Fibroblast of the aortic adventitia (primary cell): Measurements from ENCODE around the gene RMND5B. TPM values are rescaled to one million over a fixed set of nuclear protein-coding genes. Genes with fewer than 3 reads are reported as not detected.

Experiments
- DNase-seq: peaks from one replicate; pipeline ENCODE4 v3.0.0-alpha.2; 2010; ENCODE audit warnings: low read depth
- H3K4me3 ChIP-seq: 2 replicates; pipeline ENCODE4 v1.5.1; 2011; ENCODE audit warnings: low read depth, mild to moderate bottlenecking, control low read depth, low read length, moderate library complexity
- total RNA-seq: library from RNA; depleted of rRNA; stranded (reverse); fragments of >200 nt; gene quantifications from 2 replicates; pipeline ENCODE4 v1.2.3, GENCODE V29; 2012; ENCODE audit warnings: low replicate concordance
- TF ChIP-seq, protein P1 (sequence below): IDR thresholded peaks from 2 replicates; pipeline ENCODE4 v1.5.1; 2011; ENCODE audit warnings: mild to moderate bottlenecking, low read length, control low read depth, inconsistent platforms; ENCODE audit not compliant: insufficient read depth

RMND5B gene
- total RNA-seq, 1 donor: 25.8 TPM

- TF ChIP-seq, protein P1, sequence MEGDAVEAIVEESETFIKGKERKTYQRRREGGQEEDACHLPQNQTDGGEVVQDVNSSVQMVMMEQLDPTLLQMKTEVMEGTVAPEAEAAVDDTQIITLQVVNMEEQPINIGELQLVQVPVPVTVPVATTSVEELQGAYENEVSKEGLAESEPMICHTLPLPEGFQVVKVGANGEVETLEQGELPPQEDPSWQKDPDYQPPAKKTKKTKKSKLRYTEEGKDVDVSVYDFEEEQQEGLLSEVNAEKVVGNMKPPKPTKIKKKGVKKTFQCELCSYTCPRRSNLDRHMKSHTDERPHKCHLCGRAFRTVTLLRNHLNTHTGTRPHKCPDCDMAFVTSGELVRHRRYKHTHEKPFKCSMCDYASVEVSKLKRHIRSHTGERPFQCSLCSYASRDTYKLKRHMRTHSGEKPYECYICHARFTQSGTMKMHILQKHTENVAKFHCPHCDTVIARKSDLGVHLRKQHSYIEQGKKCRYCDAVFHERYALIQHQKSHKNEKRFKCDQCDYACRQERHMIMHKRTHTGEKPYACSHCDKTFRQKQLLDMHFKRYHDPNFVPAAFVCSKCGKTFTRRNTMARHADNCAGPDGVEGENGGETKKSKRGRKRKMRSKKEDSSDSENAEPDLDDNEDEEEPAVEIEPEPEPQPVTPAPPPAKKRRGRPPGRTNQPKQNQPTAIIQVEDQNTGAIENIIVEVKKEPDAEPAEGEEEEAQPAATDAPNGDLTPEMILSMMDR: no peak
- no peak overlapping the region for H3K4me3 ChIP-seq
- DNase-seq: no peak
These were observed 10.8 kb upstream of the RMND5B start for GRCh38 chr5:178119915-178120606.

DNA sequence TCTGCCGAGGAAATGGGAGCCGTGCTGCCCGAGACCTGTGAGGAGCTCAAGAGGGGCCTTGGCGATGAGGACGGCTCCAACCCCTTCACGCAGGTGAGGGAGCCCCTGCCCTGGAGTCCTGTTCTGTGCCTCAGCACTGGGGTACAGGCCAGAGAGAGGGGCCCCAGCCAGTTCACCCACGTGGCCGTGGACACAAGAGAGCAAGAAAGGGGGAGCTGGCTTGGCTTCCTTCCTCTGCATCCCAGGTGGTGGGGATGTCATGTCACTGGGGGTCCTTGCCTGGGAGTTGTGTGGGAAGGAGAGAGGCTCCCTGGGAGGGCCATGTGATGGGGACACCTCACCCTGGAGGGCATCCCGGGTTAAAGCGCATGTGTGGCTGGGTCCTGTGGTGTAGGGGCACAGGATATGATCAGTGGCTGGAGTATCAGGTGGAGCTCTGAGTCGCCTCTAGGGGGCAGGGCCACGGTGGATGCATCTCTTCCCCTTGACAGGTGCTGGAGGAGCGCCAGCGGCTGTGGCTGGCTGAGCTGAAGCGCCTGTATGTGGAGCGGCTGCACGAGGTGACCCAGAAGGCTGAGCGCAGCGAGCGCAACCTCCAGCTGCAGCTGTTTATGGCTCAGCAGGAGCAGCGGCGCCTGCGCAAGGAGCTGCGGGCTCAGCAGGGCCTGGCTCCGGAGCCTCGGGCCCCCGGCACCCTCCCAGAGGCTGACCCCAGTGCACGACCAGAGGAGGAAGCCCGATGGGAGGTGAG is 10.0 kb upstream of the RMND5B start:
- H3K4me3 ChIP-seq: peak overlapping the region; percentile 9
- TF ChIP-seq, protein P1: peak; percentile 39
- peak; percentile 56 for DNase-seq

- DNase-seq: peak; percentile 14
- TF ChIP-seq, protein P1: no peak
- H3K4me3 ChIP-seq: peak overlapping the region; percentile 9
These were observed 9.2 kb upstream of the RMND5B start for GRCh38 chr5:178121391-178122276.

DNA sequence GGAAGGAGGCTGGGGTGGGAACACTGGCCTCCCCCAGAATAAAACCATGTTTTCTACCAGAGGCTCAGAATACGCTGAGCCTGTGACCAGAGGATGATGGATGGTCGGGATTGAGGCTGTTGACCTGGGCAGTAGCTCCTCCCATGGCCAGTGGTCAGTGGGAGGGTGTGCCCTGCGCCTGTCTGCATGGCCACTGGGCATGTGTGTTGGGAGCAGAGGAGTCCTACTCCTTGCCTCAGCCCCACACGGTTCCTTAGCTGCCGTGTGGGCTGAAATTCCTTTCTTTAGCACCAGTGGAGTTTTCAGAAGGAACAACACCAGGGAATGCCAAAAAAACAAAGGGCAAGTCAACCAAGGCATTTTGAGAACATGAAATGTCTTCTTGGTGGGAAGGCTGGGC is 8.5 kb upstream of the RMND5B start:
- H3K4me3 ChIP-seq: no peak overlapping the region
- no peak for DNase-seq
- TF ChIP-seq, protein P1: no peak

DNA sequence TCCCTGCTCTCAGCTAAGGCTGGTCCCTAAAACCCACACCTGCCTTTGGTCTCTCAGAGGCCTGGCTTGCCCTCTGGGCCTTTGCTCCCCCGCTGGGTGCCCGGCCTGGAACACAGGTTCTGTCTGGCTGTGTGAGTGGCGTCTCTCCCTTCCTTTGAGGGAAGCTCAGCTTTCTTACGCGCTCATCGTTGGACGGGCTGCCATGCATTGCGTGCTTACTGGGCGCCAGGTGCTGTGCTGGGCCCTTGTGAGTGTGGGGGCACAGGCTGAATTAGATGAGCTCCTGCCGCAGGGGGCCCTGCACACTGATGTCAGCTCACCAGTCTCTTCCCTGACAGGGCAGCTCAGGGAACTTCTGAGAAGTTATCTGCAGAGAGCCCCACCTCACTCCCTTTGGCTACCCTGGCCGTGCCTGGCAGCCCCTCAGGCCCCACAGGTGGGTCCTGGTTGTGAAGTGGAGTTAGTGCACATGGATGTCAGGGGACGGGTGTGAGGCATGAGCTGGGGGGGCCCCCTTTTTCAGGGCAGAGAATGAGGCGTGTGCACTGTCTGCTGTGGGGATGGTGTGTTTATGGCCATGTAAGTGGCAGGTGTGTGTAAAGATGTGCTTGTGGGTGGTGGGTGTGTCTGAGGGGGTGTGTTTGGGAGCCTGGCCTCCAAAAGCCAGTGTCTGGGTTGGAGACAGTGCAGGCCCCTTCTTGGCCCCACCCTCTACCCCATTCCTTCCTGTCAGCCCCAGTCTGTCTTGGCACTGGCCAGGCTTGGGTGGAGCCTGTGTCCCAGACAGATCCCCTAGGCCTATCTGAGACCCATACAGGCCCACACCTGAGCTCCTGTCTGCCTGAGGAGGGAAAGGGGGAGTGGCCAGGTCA is 7.5 kb upstream of the RMND5B start:
- no peak overlapping the region for H3K4me3 ChIP-seq
- TF ChIP-seq, protein P1: no peak
- no peak for DNase-seq
